Neuronal stem cell (in vitro differentiated cells): Measurements from ENCODE around the gene GABRA5.
"Not testable (repeated sequence)": the region's sequence is repeated elsewhere in the genome, so short reads cannot be mapped to it uniquely, and the experiment has no call there.

Experiments
- DNase-seq: peaks from one replicate; pipeline ENCODE4 v3.0.0-alpha.2; 2013; ENCODE audit warnings: low spot score
- H2AFZ ChIP-seq: one replicate; pipeline ENCODE4 v1.6.1; 2013; ENCODE audit warnings: mild to moderate bottlenecking, low read length, inconsistent platforms
- H2AK5ac ChIP-seq: 2 replicates; pipeline ENCODE4 v1.6.1; 2013; ENCODE audit warnings: low read depth, mild to moderate bottlenecking, inconsistent platforms, low read length, moderate library complexity, mixed read lengths
- H2BK120ac ChIP-seq: 2 replicates; pipeline ENCODE4 v1.6.1; 2013; ENCODE audit warnings: low read depth, mild to moderate bottlenecking, inconsistent platforms, low read length, moderate library complexity, mixed read lengths
- H2BK12ac ChIP-seq: one replicate; pipeline ENCODE4 v1.6.1; 2013; ENCODE audit warnings: low read length, inconsistent platforms
- H2BK15ac ChIP-seq: 2 replicates; pipeline ENCODE4 v1.6.1; 2013; ENCODE audit warnings: mild to moderate bottlenecking, low read length, inconsistent platforms, mixed read lengths
- H2BK5ac ChIP-seq: one replicate; pipeline ENCODE4 v1.6.1; 2013; ENCODE audit warnings: inconsistent platforms, mild to moderate bottlenecking, low read length, moderate library complexity
- H3K14ac ChIP-seq: one replicate; pipeline ENCODE4 v1.6.1; 2013; ENCODE audit warnings: low read length, inconsistent platforms
- H3K18ac ChIP-seq: 2 replicates; pipeline ENCODE4 v1.6.1; 2013; ENCODE audit warnings: low read length, inconsistent platforms
- H3K23ac ChIP-seq: 2 replicates; pipeline ENCODE4 v1.6.1; 2013; ENCODE audit warnings: low read depth, mild to moderate bottlenecking, mixed read lengths, low read length, inconsistent platforms; ENCODE audit not compliant: poor library complexity
- H3K27ac ChIP-seq: replicated peaks from 3 replicates; pipeline ENCODE4 v1.5.1; 2013; ENCODE audit warnings: low read length, inconsistent platforms
- H3K27me3 ChIP-seq, 3 experiments: 2 replicates each; pipeline ENCODE4 v1.6.1; 2013; ENCODE audit warnings: low read length in 3 of 3, mild to moderate bottlenecking in 2 of 3, inconsistent platforms in 1 of 3, low read depth in 1 of 3, mixed read lengths in 1 of 3, moderate library complexity in 1 of 3; ENCODE audit not compliant: control insufficient read depth in 3 of 3, insufficient read depth in 3 of 3
- H3K36me3 ChIP-seq, 2 donors: replicated peaks in 1 of 2; 2 replicates each; pipeline ENCODE4 v1.6.1; 2013; ENCODE audit warnings: low read length in 2 of 2; ENCODE audit not compliant: control insufficient read depth in 2 of 2, insufficient read depth in 2 of 2
- H3K4ac ChIP-seq: 2 replicates; pipeline ENCODE4 v1.6.1; 2013; ENCODE audit warnings: inconsistent platforms, mild to moderate bottlenecking, low read length, moderate library complexity
- H3K4me1 ChIP-seq, 2 donors: 1 replicate in 1 of 2; 2 replicates in 1 of 2; pipeline ENCODE4 v1.6.1; 2013; ENCODE audit warnings: low read length in 2 of 2, low read depth in 1 of 2; ENCODE audit not compliant: control insufficient read depth in 2 of 2, insufficient read depth in 1 of 2
- H3K4me2 ChIP-seq: one replicate; pipeline ENCODE4 v1.6.1; 2013; ENCODE audit warnings: mild to moderate bottlenecking, low read length, inconsistent platforms; ENCODE audit not compliant: insufficient read depth, poor library complexity, severe bottlenecking
- H3K4me3 ChIP-seq, 2 donors: 2 replicates each; pipeline ENCODE4 v1.5.1; 2013; ENCODE audit warnings: low read length in 2 of 2, mild to moderate bottlenecking in 2 of 2, inconsistent platforms in 1 of 2, moderate library complexity in 1 of 2
- H3K79me1 ChIP-seq: one replicate; pipeline ENCODE4 v1.6.1; 2013; ENCODE audit warnings: low read depth, mild to moderate bottlenecking, inconsistent platforms, low read length, moderate library complexity
- H3K9ac ChIP-seq: one replicate; pipeline ENCODE4 v1.6.1; 2013; ENCODE audit warnings: mild to moderate bottlenecking, low read depth, low read length, inconsistent platforms; ENCODE audit not compliant: poor library complexity
- H3K9me3 ChIP-seq, 2 donors: replicated peaks in 1 of 2; 2 replicates each; pipeline versions ENCODE3 to v1.6.1; 2013; ENCODE audit warnings: low read length in 2 of 2, mild to moderate bottlenecking in 2 of 2, inconsistent platforms in 1 of 2, low read depth in 1 of 2, mixed read lengths in 1 of 2, moderate library complexity in 1 of 2; ENCODE audit not compliant: control insufficient read depth in 2 of 2, insufficient read depth in 1 of 2
- H4K8ac ChIP-seq: one replicate; pipeline ENCODE4 v1.6.1; 2013; ENCODE audit warnings: low read depth, mild to moderate bottlenecking, inconsistent platforms, low read length, moderate library complexity
- H4K91ac ChIP-seq: one replicate; pipeline ENCODE4 v1.6.1; 2013; ENCODE audit warnings: low read length, low read depth, mild to moderate bottlenecking, inconsistent platforms; ENCODE audit not compliant: poor library complexity
- WGBS, 2 donors: extraction: QIAGEN DNeasy Blood & Tissue Kit; methylation state at CpG; one replicate each; pipeline ENCODE4 v1.1.7; 2013; ENCODE audit warnings: missing lambda C conversion rate in 2 of 2, mixed read lengths in 1 of 2; ENCODE audit not compliant: insufficient read length in 2 of 2, insufficient replicate concordance in 1 of 2; ENCODE audit errors: extremely low coverage in 2 of 2; 5-methylcytosine and 5-hydroxymethylcytosine counted together

GABRA5 gene

DNA sequence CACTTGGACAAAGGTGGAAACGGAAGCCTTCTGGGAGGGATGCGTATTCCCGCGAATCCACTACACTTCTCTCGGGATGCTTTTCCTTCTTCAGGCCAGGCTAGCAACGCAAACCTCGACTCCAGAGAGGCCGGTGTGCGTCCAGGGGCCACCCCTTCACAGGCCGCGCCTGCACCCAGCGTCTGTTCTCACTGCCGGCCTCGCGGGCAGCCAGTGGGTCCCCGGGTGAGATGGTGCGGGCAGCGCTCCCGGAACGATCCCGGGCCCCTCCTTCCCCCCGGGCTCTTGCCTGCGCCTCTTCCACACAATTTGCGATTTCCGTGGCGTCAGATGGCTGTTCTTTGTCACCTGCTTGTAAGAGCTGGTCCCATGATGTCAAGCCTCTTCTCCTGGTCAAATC lies 27.3 kb downstream of the GABRA5 start:
- no CpG with 5 or more reads among the region's 26 CpGs for WGBS, 2 donors
- Histone ChIP-seq H3K23ac (no peak overlapping the region), H3K4me1 (peaks cover 0 to 4% of the 10 kb centered on the region in 2 donors), H3K14ac (no peak overlapping the region), H3K18ac (no peak overlapping the region), H2AK5ac (no peak overlapping the region), H3K27me3 (peaks cover 0 to 4% (median 0%) of the 10 kb centered on the region in 3 experiments), H3K79me1 (peaks cover 2% of the 10 kb centered on the region), H2BK120ac (no peak overlapping the region), H3K4ac (no peak overlapping the region), H3K9me3 (peaks cover 0 to 7% of the 10 kb centered on the region in 2 donors), H3K27ac (no peak overlapping the region), H4K91ac (no peak overlapping the region), H2BK15ac (no peak overlapping the region), H2BK5ac (no peak overlapping the region), H2AFZ (no peak overlapping the region), H3K9ac (no peak overlapping the region), H3K36me3 (no peaks in the 10 kb centered on the region), H2BK12ac (no peak overlapping the region), H3K4me3 (no peak overlapping the region), H3K4me2 (no peak overlapping the region), H4K8ac (no peak overlapping the region)
- DNase-seq: no peak

DNA sequence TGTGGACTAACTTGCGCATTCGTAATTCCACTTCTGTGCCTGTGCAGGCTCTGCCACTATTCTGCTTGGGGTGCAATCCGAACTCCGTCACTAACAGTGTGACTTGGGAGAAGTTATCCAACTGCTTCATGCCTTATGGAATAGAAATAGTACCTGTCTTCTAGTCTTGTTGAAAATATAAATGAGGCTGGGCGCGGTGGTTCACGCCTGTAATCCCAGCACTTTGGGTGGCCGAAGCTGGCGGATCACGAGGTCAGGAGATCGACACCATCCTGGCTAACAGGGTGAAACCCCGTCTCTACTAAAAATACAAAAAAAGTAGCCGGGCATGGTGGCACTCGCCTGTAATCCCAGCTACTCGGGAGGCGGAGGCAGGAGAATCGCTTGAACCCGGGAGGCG lies 28.5 kb downstream of the GABRA5 start:
- H3K4me3 ChIP-seq, H2BK15ac ChIP-seq, H3K27ac ChIP-seq, H3K27me3 ChIP-seq, H2AK5ac ChIP-seq, H3K4ac ChIP-seq, H3K4me1 ChIP-seq, H3K23ac ChIP-seq, H3K18ac ChIP-seq, DNase-seq, H2BK5ac ChIP-seq, H3K14ac ChIP-seq, H4K8ac ChIP-seq, H3K4me2 ChIP-seq, H3K9ac ChIP-seq, H2BK120ac ChIP-seq, H3K79me1 ChIP-seq, H3K9me3 ChIP-seq, H2AFZ ChIP-seq, H4K91ac ChIP-seq, H2BK12ac ChIP-seq, H3K36me3 ChIP-seq: not testable (repeated sequence)
- WGBS, 2 donors: no CpG with 5 or more reads among the region's 19 CpGs

DNA sequence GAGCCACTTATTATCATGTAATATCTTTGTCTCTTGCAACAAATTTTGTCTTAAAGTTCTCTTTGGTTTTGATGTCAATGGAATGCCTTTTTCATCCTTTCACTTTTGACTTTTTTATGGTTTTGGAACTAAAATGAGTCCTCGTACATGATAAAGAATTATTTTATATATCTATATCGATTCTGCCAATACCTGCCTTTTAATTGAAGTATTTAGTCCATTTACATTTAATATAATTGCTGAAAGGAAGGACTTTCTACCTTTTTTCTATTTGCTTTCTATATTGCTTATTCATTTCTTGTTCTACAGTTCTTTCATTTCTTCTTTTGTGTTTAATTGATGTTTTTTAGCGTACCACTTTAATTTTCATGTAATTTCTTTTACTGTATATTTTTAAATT lies 32.8 kb downstream of the GABRA5 start:
- no peak for DNase-seq
- H3K4me3 ChIP-seq: no peak overlapping the region
- H3K18ac ChIP-seq: no peak overlapping the region
- H2BK12ac ChIP-seq: no peak overlapping the region
- H3K23ac ChIP-seq: no peak overlapping the region
- no peak overlapping the region for H3K14ac ChIP-seq
- no peak overlapping the region for H2BK120ac ChIP-seq
- no peak overlapping the region for H3K4me2 ChIP-seq
- no peaks in the 10 kb centered on the region for H3K36me3 ChIP-seq
- no peaks in the 10 kb centered on the region for H3K4me1 ChIP-seq
- H3K27ac ChIP-seq: no peak overlapping the region
- WGBS, 2 donors: no CpG with 5 or more reads among the region's 3 CpGs
- H2BK5ac ChIP-seq: no peak overlapping the region
- no peaks in the 10 kb centered on the region for H3K79me1 ChIP-seq
- no peak overlapping the region for H3K9ac ChIP-seq
- no peak overlapping the region for H3K4ac ChIP-seq
- no peak overlapping the region for H2AFZ ChIP-seq
- H2AK5ac ChIP-seq: no peak overlapping the region
- no peak overlapping the region for H2BK15ac ChIP-seq
- no peak overlapping the region for H4K8ac ChIP-seq
- H3K9me3 ChIP-seq: no peaks in the 10 kb centered on the region
- no peak overlapping the region for H4K91ac ChIP-seq
- no peaks in the 10 kb centered on the region for H3K27me3 ChIP-seq

DNA sequence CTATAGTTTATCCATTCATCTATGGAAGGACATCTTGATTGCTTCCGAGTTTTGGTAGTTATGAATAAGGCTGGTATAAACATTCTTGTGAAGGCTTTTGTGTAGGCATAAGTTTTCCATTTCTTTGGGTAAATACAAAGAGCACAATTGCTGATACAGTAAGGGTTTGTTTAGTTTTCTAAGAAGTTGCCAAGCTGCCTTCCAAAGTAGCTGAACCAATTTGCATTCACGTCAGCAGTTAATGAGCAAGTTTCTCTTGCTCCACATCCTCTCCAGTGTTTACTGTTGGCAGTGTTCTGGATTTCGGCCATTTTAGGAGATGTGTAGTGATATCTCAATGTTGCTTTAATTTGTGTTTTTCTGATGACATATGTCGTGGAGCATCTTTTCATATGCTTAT lies 34.2 kb downstream of the GABRA5 start:
- H3K23ac ChIP-seq: no peak overlapping the region
- H4K91ac ChIP-seq: no peak overlapping the region
- H2AK5ac ChIP-seq: no peak overlapping the region
- no peak overlapping the region for H3K4ac ChIP-seq
- H3K14ac ChIP-seq: no peak overlapping the region
- H2BK12ac ChIP-seq: no peak overlapping the region
- H3K79me1 ChIP-seq: no peaks in the 10 kb centered on the region
- H3K4me3 ChIP-seq: no peak overlapping the region
- no peak overlapping the region for H2BK15ac ChIP-seq
- H3K9ac ChIP-seq: no peak overlapping the region
- H2BK5ac ChIP-seq: no peak overlapping the region
- H3K4me2 ChIP-seq: no peak overlapping the region
- no peaks in the 10 kb centered on the region for H3K4me1 ChIP-seq
- WGBS, 2 donors: no CpG with 5 or more reads among the region's 4 CpGs
- no peaks in the 10 kb centered on the region for H3K9me3 ChIP-seq
- no peak overlapping the region for H3K18ac ChIP-seq
- H3K27me3 ChIP-seq: no peaks in the 10 kb centered on the region
- H2AFZ ChIP-seq: no peak overlapping the region
- H2BK120ac ChIP-seq: no peak overlapping the region
- no peak for DNase-seq
- H3K36me3 ChIP-seq: no peaks in the 10 kb centered on the region
- H4K8ac ChIP-seq: no peak overlapping the region
- no peak overlapping the region for H3K27ac ChIP-seq
